SIG-M5 treated with dmso at 0.1 percent for 504 hours (cell line): ENCODE measurements around the gene GNL1.
A peak's percentile ranks its signal among the peaks of the same experiment; 100 is the strongest.
"Not testable (repeated sequence)": the region's sequence is repeated elsewhere in the genome, so short reads cannot be mapped to it uniquely, and the experiment has no call there.

ENCODE experiments used
- DNase-seq: peaks from one replicate; lab custom pipeline; 2025; ENCODE audit not compliant: unreplicated experiment; lab: John Stamatoyannopoulos, UW

Gene GNL1

GRCh38 chr6:30533460-30534294, 22.6 kb downstream of the GNL1 start:
- no peak for DNase-seq

GRCh38 chr6:30530014-30530413, 26.3 kb downstream of the GNL1 start:
- DNase-seq: no peak

- peak; percentile 59 for DNase-seq
Observed at GRCh38 chr6:30529349-30529875, 26.9 kb downstream of the GNL1 start.

GRCh38 chr6:30526444-30526843, 29.8 kb downstream of the GNL1 start:
- not testable (repeated sequence) for DNase-seq

- DNase-seq: not testable (repeated sequence)
Observed at GRCh38 chr6:30521952-30522351, 34.3 kb downstream of the GNL1 start.

GRCh38 chr6:30521082-30521481, 35.2 kb downstream of the GNL1 start:
- DNase-seq: not testable (repeated sequence)

GRCh38 chr6:30520522-30520921, 35.8 kb downstream of the GNL1 start:
- no peak for DNase-seq

GRCh38 chr6:30518505-30519145, 37.7 kb downstream of the GNL1 start:
- not testable (repeated sequence) for DNase-seq

- not testable (repeated sequence) for DNase-seq
Observed at GRCh38 chr6:30517767-30518504, 38.4 kb downstream of the GNL1 start.

- DNase-seq: not testable (repeated sequence)
Observed at GRCh38 chr6:30516754-30517076, 39.6 kb downstream of the GNL1 start.

GRCh38 chr6:30515944-30516753, 40.1 kb downstream of the GNL1 start:
- DNase-seq: peak; percentile 99

- no peak for DNase-seq
Observed at GRCh38 chr6:30515106-30515505, 41.2 kb downstream of the GNL1 start.

GRCh38 chr6:30513451-30513850, 42.8 kb downstream of the GNL1 start:
- no peak for DNase-seq

- DNase-seq: no peak
Observed at GRCh38 chr6:30511169-30511546, 45.1 kb downstream of the GNL1 start.

- DNase-seq: no peak
Observed at GRCh38 chr6:30510419-30511168, 45.7 kb downstream of the GNL1 start.

- peak; percentile 85 for DNase-seq
Observed at GRCh38 chr6:30508890-30509736, 47.2 kb downstream of the GNL1 start.

GRCh38 chr6:30507849-30508827, 48.2 kb downstream of the GNL1 start:
- peak; percentile 41 for DNase-seq
